ENCODE measurements around the gene CCDC88C. TPM values are rescaled to one million over a fixed set of nuclear protein-coding genes. Genes with fewer than 3 reads are reported as not detected.

CCDC88C gene
- total RNA-seq, 1 donor from 2014 or later = 17.8 TPM

GRCh38 chr14:91383439-91383838 is 34.2 kb downstream of the CCDC88C start:
- Mint-ChIP-seq H3K4me3 (no peak overlapping the region), H3K9me3 (no peaks in the 10 kb centered on the region), H3K36me3 (peaks cover 15% of the 10 kb centered on the region), H3K4me1 (peaks cover 61% of the 10 kb centered on the region), H3K27ac (no peak overlapping the region), H3K27me3 (ENCODE audit: insufficient read depth, low read depth) (peaks cover 8% of the 10 kb centered on the region)
- DNase-seq (ENCODE audit: low spot score) = peak; percentile 65
- Histone ChIP-seq H3K9me3 (ENCODE audit: low read depth) (no peaks in the 10 kb centered on the region), H3K27ac (peak overlapping the region; percentile 55), H3K4me1 (peaks cover 47% of the 10 kb centered on the region), H3K9ac (no peak overlapping the region), H4K20me1 (ENCODE audit: low read depth) (peaks cover 92% of the 10 kb centered on the region), H2AFZ (replicated peaks) (no peak overlapping the region), H3F3A (ENCODE audit: low read depth) (peaks cover 11% of the 10 kb centered on the region), H3K4me3 (no peak overlapping the region), H3K36me3 (no peaks in the 10 kb centered on the region), H3K27me3 (no peaks in the 10 kb centered on the region), H3K4me2 (peak overlapping the region; percentile 50), H3K79me2 (ENCODE audit: low read depth) (peaks cover 100% of the 10 kb centered on the region)
- no peak for TF ChIP-seq CTCF (IDR thresholded peaks at IDR 0.05)

- Mint-ChIP-seq H3K27me3 (ENCODE audit: insufficient read depth, low read depth) (peaks cover 8% of the 10 kb centered on the region), H3K4me3 (no peak overlapping the region), H3K27ac (peak overlapping the region; percentile 38), H3K4me1 (peaks cover 59% of the 10 kb centered on the region), H3K36me3 (peaks cover 15% of the 10 kb centered on the region), H3K9me3 (no peaks in the 10 kb centered on the region)
- peaks cover 48% of the 10 kb centered on the region for H3K4me1 ChIP-seq
- no peak overlapping the region for H3K4me3 ChIP-seq
- H3F3A ChIP-seq (ENCODE audit: low read depth) = peaks cover 11% of the 10 kb centered on the region
- H3K36me3 ChIP-seq = no peaks in the 10 kb centered on the region
- H3K27me3 ChIP-seq = no peaks in the 10 kb centered on the region
- H3K9me3 ChIP-seq (ENCODE audit: low read depth) = no peaks in the 10 kb centered on the region
- H3K9ac ChIP-seq = no peak overlapping the region
- H3K27ac ChIP-seq = no peak overlapping the region
- no peak for TF ChIP-seq CTCF (IDR thresholded peaks at IDR 0.05)
- TF ChIP-seq EZH2phosphoT487 (IDR thresholded peaks at IDR 0.05) = no peak
- no peak for TF ChIP-seq EZH2 (IDR thresholded peaks at IDR 0.05)
- peak overlapping the region; percentile 50 for H3K4me2 ChIP-seq
- H2AFZ ChIP-seq (replicated peaks) = no peak overlapping the region
- peaks cover 92% of the 10 kb centered on the region for H4K20me1 ChIP-seq (ENCODE audit: low read depth)
- DNase-seq (ENCODE audit: low spot score) = no peak
- peaks cover 100% of the 10 kb centered on the region for H3K79me2 ChIP-seq (ENCODE audit: low read depth)
Measured at GRCh38 chr14:91381801-91382670, 35.6 kb downstream of the CCDC88C start.

- peaks cover 8% of the 10 kb centered on the region for H3K27me3 Mint-ChIP-seq (ENCODE audit: insufficient read depth, low read depth)
- H3K27me3 ChIP-seq = no peaks in the 10 kb centered on the region
- H3K36me3 ChIP-seq = no peaks in the 10 kb centered on the region
- peaks cover 64% of the 10 kb centered on the region for H3K4me1 Mint-ChIP-seq
- no peak overlapping the region for H2AFZ ChIP-seq (replicated peaks)
- TF ChIP-seq EZH2phosphoT487 (IDR thresholded peaks at IDR 0.05) (no peak), EZH2 (IDR thresholded peaks at IDR 0.05) (no peak), CTCF (IDR thresholded peaks at IDR 0.05) (no peak)
- no peak overlapping the region for H3K4me2 ChIP-seq
- peak overlapping the region; percentile 40 for H3K27ac Mint-ChIP-seq
- peaks cover 15% of the 10 kb centered on the region for H3F3A ChIP-seq (ENCODE audit: low read depth)
- peaks cover 15% of the 10 kb centered on the region for H3K36me3 Mint-ChIP-seq
- H3K79me2 ChIP-seq (ENCODE audit: low read depth) = peaks cover 99% of the 10 kb centered on the region
- no peaks in the 10 kb centered on the region for H3K9me3 Mint-ChIP-seq
- no peak overlapping the region for H3K9ac ChIP-seq
- peaks cover 61% of the 10 kb centered on the region for H3K4me1 ChIP-seq
- no peak overlapping the region for H3K27ac ChIP-seq
- no peaks in the 10 kb centered on the region for H3K9me3 ChIP-seq (ENCODE audit: low read depth)
- H4K20me1 ChIP-seq (ENCODE audit: low read depth) = peaks cover 94% of the 10 kb centered on the region
- no peak overlapping the region for H3K4me3 Mint-ChIP-seq
- H3K4me3 ChIP-seq = no peak overlapping the region
- DNase-seq (ENCODE audit: low spot score) = no peak
Measured at GRCh38 chr14:91380610-91381371, 36.8 kb downstream of the CCDC88C start.
